Gastroesophageal sphincter (tissue), 3 donors: ENCODE measurements around the gene GRM8.

Experiments used
- EP300 ChIP-seq: sonication (generic); formaldehyde crosslinking; IDR thresholded peaks from one replicate; pipeline ENCODE4 v1.6.1; 2017; ENCODE audit warnings: antibody characterized with exemption, mild to moderate bottlenecking
- POLR2A ChIP-seq, 2 donors: fragments of 450-650 bp; IDR thresholded peaks; one replicate each; pipeline ENCODE4 v1.6.1; 2017; ENCODE audit warnings: antibody characterized with exemption in 2 of 2, mild to moderate bottlenecking in 2 of 2, moderate library complexity in 1 of 2
- POLR2AphosphoS5 ChIP-seq: sonication (generic); formaldehyde crosslinking; IDR thresholded peaks from one replicate; pipeline ENCODE4 v1.6.1; 2017; ENCODE audit warnings: antibody characterized with exemption
- TF ChIP-seq, protein P1 (sequence below), 4 experiments: fragments of 200-600 bp in 2 of 4; fragments of 450-650 bp in 2 of 4; sonication (generic) in 1 of 4; IDR thresholded peaks; one replicate each; pipeline ENCODE4 v1.5.1; 2017 to 2019; ENCODE audit warnings: antibody characterized with exemption in 4 of 4, mild to moderate bottlenecking in 2 of 4, moderate library complexity in 2 of 4

DNA sequence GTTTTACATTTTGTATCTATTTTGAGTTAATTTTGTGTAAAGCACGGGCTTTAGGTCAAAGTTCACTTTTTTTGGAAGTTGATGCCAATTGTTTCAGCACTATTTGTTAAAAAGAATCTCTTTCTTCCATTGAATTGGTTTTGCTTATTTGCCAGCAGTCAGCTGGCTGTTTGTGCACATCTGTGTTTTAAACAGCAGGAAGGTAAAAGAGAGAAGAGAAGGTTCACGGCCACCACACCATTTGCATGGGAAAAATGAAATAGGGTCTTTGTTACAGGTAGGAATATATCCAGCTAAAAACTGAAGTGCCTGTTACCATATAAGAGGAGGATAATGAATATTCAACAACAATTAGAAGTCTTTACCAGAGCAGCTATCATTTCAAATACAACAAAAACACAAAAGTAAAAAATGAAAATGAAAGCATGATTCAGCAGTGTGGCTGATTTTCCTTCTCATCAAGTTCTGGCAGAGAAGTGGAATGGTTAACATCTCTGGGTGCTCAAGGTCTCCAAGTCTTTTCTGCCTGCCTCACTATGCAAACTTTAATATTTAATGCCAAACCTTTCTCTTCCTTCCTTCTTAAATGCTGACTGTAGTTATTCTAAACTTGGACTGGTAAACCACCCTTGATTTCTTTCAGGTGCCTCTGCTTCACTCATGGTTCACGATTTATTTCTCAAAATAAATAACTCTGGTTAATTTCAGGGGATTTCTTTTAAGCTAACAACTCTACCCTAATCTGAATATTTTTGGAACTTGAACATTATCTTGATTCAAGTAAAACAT is 841.5 kb downstream of the GRM8 start:
- TF ChIP-seq, protein P1, sequence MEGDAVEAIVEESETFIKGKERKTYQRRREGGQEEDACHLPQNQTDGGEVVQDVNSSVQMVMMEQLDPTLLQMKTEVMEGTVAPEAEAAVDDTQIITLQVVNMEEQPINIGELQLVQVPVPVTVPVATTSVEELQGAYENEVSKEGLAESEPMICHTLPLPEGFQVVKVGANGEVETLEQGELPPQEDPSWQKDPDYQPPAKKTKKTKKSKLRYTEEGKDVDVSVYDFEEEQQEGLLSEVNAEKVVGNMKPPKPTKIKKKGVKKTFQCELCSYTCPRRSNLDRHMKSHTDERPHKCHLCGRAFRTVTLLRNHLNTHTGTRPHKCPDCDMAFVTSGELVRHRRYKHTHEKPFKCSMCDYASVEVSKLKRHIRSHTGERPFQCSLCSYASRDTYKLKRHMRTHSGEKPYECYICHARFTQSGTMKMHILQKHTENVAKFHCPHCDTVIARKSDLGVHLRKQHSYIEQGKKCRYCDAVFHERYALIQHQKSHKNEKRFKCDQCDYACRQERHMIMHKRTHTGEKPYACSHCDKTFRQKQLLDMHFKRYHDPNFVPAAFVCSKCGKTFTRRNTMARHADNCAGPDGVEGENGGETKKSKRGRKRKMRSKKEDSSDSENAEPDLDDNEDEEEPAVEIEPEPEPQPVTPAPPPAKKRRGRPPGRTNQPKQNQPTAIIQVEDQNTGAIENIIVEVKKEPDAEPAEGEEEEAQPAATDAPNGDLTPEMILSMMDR (IDR thresholded peaks at IDR 0.05), result no peak
- TF ChIP-seq POLR2A (IDR thresholded peaks at IDR 0.05), result no peak
- TF ChIP-seq POLR2AphosphoS5, result no peak
- no peak for TF ChIP-seq EP300
